Kidney epithelial cell (primary cell): ENCODE results near the gene FER. TPM values are rescaled to one million over a fixed set of nuclear protein-coding genes. Genes with fewer than 3 reads are reported as not detected.

Source experiments
- DNase-seq: peaks from one replicate; pipeline ENCODE4 v3.0.0-alpha.2; 2010; ENCODE audit warnings: low read depth
- H3K27me3 ChIP-seq: 2 replicates; pipeline ENCODE4 v1.6.0; 2011; ENCODE audit warnings: low read length; ENCODE audit not compliant: control insufficient read depth, insufficient read depth
- H3K36me3 ChIP-seq: 2 replicates; pipeline ENCODE4 v1.5.1; 2011; ENCODE audit warnings: low read length; ENCODE audit not compliant: control insufficient read depth, insufficient read depth
- H3K4me3 ChIP-seq: 2 replicates; pipeline ENCODE4 v1.5.1; 2011; ENCODE audit warnings: low read depth, mild to moderate bottlenecking, control low read depth, low read length
- CTCF ChIP-seq: IDR thresholded peaks from 2 replicates; pipeline ENCODE4 v1.5.1; 2011; ENCODE audit warnings: mild to moderate bottlenecking, moderate library complexity, low read length, control low read depth, inconsistent platforms; ENCODE audit not compliant: insufficient read depth, poor library complexity, severe bottlenecking
- total RNA-seq: library from RNA; depleted of rRNA; stranded (reverse); fragments of >200 nt; gene quantifications from 2 replicates; pipeline ENCODE4 v1.2.3, GENCODE V29; 2015

Gene FER
- total RNA-seq, 1 donor from 2014 or later = 15.1 TPM

GRCh38 chr5:109113608-109114007 is 365.9 kb downstream of the FER start:
- no peak for DNase-seq
- no peak for TF ChIP-seq CTCF

GRCh38 chr5:109121225-109121624 is 373.5 kb downstream of the FER start:
- DNase-seq = no peak
- no peak for TF ChIP-seq CTCF
- no peak overlapping the region for H3K4me3 ChIP-seq
- H3K36me3 ChIP-seq = no peaks in the 10 kb centered on the region
- no peaks in the 10 kb centered on the region for H3K27me3 ChIP-seq

More at GRCh38 chr5:109113608-109114007, 365.9 kb downstream of the FER start:
- no peak overlapping the region for H3K4me3 ChIP-seq
- H3K27me3 ChIP-seq = no peaks in the 10 kb centered on the region
- H3K36me3 ChIP-seq = no peaks in the 10 kb centered on the region

GRCh38 chr5:109125755-109126429 is 378.2 kb downstream of the FER start:
- TF ChIP-seq CTCF = no peak
- H3K27me3 ChIP-seq = no peaks in the 10 kb centered on the region
- H3K4me3 ChIP-seq = no peak overlapping the region
- H3K36me3 ChIP-seq = no peaks in the 10 kb centered on the region
- DNase-seq = no peak

GRCh38 chr5:109126481-109126880 is 378.8 kb downstream of the FER start:
- no peak for TF ChIP-seq CTCF
- H3K27me3 ChIP-seq = no peaks in the 10 kb centered on the region
- no peaks in the 10 kb centered on the region for H3K36me3 ChIP-seq
- no peak overlapping the region for H3K4me3 ChIP-seq
- DNase-seq = no peak

GRCh38 chr5:109136906-109137305 is 389.2 kb downstream of the FER start:
- no peak for TF ChIP-seq CTCF
- DNase-seq = no peak
- Histone ChIP-seq H3K27me3 (no peaks in the 10 kb centered on the region), H3K36me3 (no peaks in the 10 kb centered on the region), H3K4me3 (no peak overlapping the region)
